Left lobe of liver (tissue), 2 donors: ENCODE data around the gene FSD2. TPM values are rescaled to one million over a fixed set of nuclear protein-coding genes. Genes with fewer than 3 reads are reported as not detected.
A peak's percentile ranks its signal among the peaks of the same experiment; 100 is the strongest.
"Not testable (repeated sequence)": the region's sequence is repeated elsewhere in the genome, so short reads cannot be mapped to it uniquely, and the experiment has no call there.

Experiments
- ATAC-seq: fragments of 200-7000 bp; cut with Tn5 transposase; one replicate; pipeline ENCODE4 v1.9.1; 2020; ENCODE audit warnings: mild to moderate bottlenecking, moderate library complexity
- DNase-seq: peaks from one replicate; pipeline ENCODE4 v3.0.0-alpha.2; 2020; ENCODE audit warnings: low spot score
- total RNA-seq: library from RNA; stranded (reverse); gene quantifications from one replicate; pipeline ENCODE4 v1.2.1, GENCODE V29; 2021
- donor health status: DM: no; HTN: no; CAD: no; lungs with moderate emphysema.
- donor health status: DM: no; HTN: yes; CAD: no.

Gene FSD2
- total RNA-seq, 1 donor from 2014 or later: not detected

- no peak for ATAC-seq
- no peak for DNase-seq
Observed at GRCh38 chr15:82793737-82794136, 12.1 kb downstream of the FSD2 start.

GRCh38 chr15:82792068-82792467 lies 13.8 kb downstream of the FSD2 start:
- no peak for DNase-seq
- no peak for ATAC-seq

GRCh38 chr15:82790321-82790720 lies 15.5 kb downstream of the FSD2 start:
- DNase-seq: no peak
- no peak for ATAC-seq

- DNase-seq: no peak
Observed at GRCh38 chr15:82789491-82789890, 16.4 kb downstream of the FSD2 start.

GRCh38 chr15:82788496-82788895 lies 17.4 kb downstream of the FSD2 start:
- DNase-seq: no peak
- no peak for ATAC-seq

More at GRCh38 chr15:82789491-82789890, 16.4 kb downstream of the FSD2 start:
- ATAC-seq: no peak

- ATAC-seq (no peak), DNase-seq (no peak)
Observed at GRCh38 chr15:82781349-82781748, 24.5 kb downstream of the FSD2 start.

- ATAC-seq: no peak
- no peak for DNase-seq
Observed at GRCh38 chr15:82778755-82779154, 27.1 kb downstream of the FSD2 start.

- no peak for ATAC-seq
- DNase-seq: no peak
Observed at GRCh38 chr15:82774496-82774895, 31.4 kb downstream of the FSD2 start.

GRCh38 chr15:82771789-82772607 lies 33.9 kb downstream of the FSD2 start:
- DNase-seq (no peak), ATAC-seq (no peak)

- ATAC-seq (no peak), DNase-seq (no peak)
Observed at GRCh38 chr15:82768414-82769054, 37.3 kb downstream of the FSD2 start.

- ATAC-seq: no peak
- no peak for DNase-seq
Observed at GRCh38 chr15:82767163-82767829, 38.6 kb downstream of the FSD2 start.

- DNase-seq, ATAC-seq: not testable (repeated sequence)
Observed at GRCh38 chr15:82766201-82766600, 39.7 kb downstream of the FSD2 start.

- DNase-seq (no peak), ATAC-seq (no peak)
Observed at GRCh38 chr15:82764740-82765139, 41.1 kb downstream of the FSD2 start.

GRCh38 chr15:82764117-82764490 lies 41.8 kb downstream of the FSD2 start:
- no peak for DNase-seq
- ATAC-seq: no peak

GRCh38 chr15:82763361-82764116 lies 42.3 kb downstream of the FSD2 start:
- ATAC-seq (no peak), DNase-seq (no peak)

GRCh38 chr15:82751308-82751707 lies 54.6 kb downstream of the FSD2 start:
- no peak for DNase-seq
- no peak for ATAC-seq

GRCh38 chr15:82750831-82751180 lies 55.1 kb downstream of the FSD2 start:
- ATAC-seq (peak; percentile 29), DNase-seq (no peak)

GRCh38 chr15:82749951-82750830 lies 55.7 kb downstream of the FSD2 start:
- ATAC-seq: peak; percentile 99
- DNase-seq: peak; percentile 96

GRCh38 chr15:82748315-82748714 lies 57.6 kb downstream of the FSD2 start:
- ATAC-seq (no peak), DNase-seq (no peak)

GRCh38 chr15:82743810-82744209 lies 62.1 kb downstream of the FSD2 start:
- no peak for ATAC-seq
- no peak for DNase-seq
